ENCODE measurements around the gene HOPX.
"Not testable (repeated sequence)": the region's sequence is repeated elsewhere in the genome, so short reads cannot be mapped to it uniquely, and the experiment has no call there.

Gene HOPX

GRCh38 chr4:56637154-56637553 lies 43.9 kb downstream of the HOPX start:
- no peaks in the 10 kb centered on the region for H3K27me3 ChIP-seq (replicated peaks; ENCODE audit: insufficient read depth, low read length)
- H3K9me3 ChIP-seq (replicated peaks; ENCODE audit: insufficient read depth, low read length) = no peaks in the 10 kb centered on the region
- H4K20me1 ChIP-seq (ENCODE audit: insufficient read depth, low read length) = no peaks in the 10 kb centered on the region
- no peak overlapping the region for H3K9ac ChIP-seq (ENCODE audit: low read length)
- H3K4me2 ChIP-seq (ENCODE audit: low read depth, low read length) = no peak overlapping the region
- no peaks in the 10 kb centered on the region for H3K4me1 ChIP-seq (ENCODE audit: low read length)
- H3K36me3 ChIP-seq (replicated peaks; ENCODE audit: insufficient read depth, low read length) = no peaks in the 10 kb centered on the region
- DNase-seq = no peak
- no peak overlapping the region for H3K4me3 ChIP-seq (ENCODE audit: low read length)
- no peaks in the 10 kb centered on the region for H3K79me2 ChIP-seq (ENCODE audit: low read length)
- no peak overlapping the region for H2AFZ ChIP-seq (ENCODE audit: low read length)
- no peak for TF ChIP-seq EZH2phosphoT487 (IDR thresholded peaks at IDR 0.05; ENCODE audit: low read length)
- no peak for TF ChIP-seq EZH2 (optimal IDR thresholded peaks at IDR 0.05; ENCODE audit: low read depth, low read length)
- no peak for TF ChIP-seq CTCF (IDR thresholded peaks at IDR 0.05; ENCODE audit: low read length)
- H3K9me2 ChIP-seq (replicated peaks; ENCODE audit: insufficient read depth, low read length) = no peaks in the 10 kb centered on the region
- H3F3A ChIP-seq (ENCODE audit: insufficient read depth, low read length) = no peaks in the 10 kb centered on the region
- no peak overlapping the region for H3K27ac ChIP-seq (ENCODE audit: low read length)

GRCh38 chr4:56634954-56635353 lies 46.1 kb downstream of the HOPX start:
- not testable (repeated sequence) for H4K20me1 ChIP-seq (ENCODE audit: insufficient read depth, low read length); H3K9ac ChIP-seq (ENCODE audit: low read length); H3K79me2 ChIP-seq (ENCODE audit: low read length); H3K4me1 ChIP-seq (ENCODE audit: low read length); H3F3A ChIP-seq (ENCODE audit: insufficient read depth, low read length); H3K9me3 ChIP-seq (replicated peaks; ENCODE audit: insufficient read depth, low read length); H3K27ac ChIP-seq (ENCODE audit: low read length); H3K27me3 ChIP-seq (replicated peaks; ENCODE audit: insufficient read depth, low read length); H3K36me3 ChIP-seq (replicated peaks; ENCODE audit: insufficient read depth, low read length); H2AFZ ChIP-seq (ENCODE audit: low read length); H3K9me2 ChIP-seq (replicated peaks; ENCODE audit: insufficient read depth, low read length); H3K4me2 ChIP-seq (ENCODE audit: low read depth, low read length); DNase-seq; H3K4me3 ChIP-seq (ENCODE audit: low read length)

GRCh38 chr4:56633486-56633885 lies 47.6 kb downstream of the HOPX start:
- no peak overlapping the region for H3K4me2 ChIP-seq (ENCODE audit: low read depth, low read length)
- no peaks in the 10 kb centered on the region for H3K36me3 ChIP-seq (replicated peaks; ENCODE audit: insufficient read depth, low read length)
- no peak overlapping the region for H3K27ac ChIP-seq (ENCODE audit: low read length)
- H3K9me2 ChIP-seq (replicated peaks; ENCODE audit: insufficient read depth, low read length) = no peaks in the 10 kb centered on the region
- H3K79me2 ChIP-seq (ENCODE audit: low read length) = no peaks in the 10 kb centered on the region
- H2AFZ ChIP-seq (ENCODE audit: low read length) = no peak overlapping the region
- no peaks in the 10 kb centered on the region for H4K20me1 ChIP-seq (ENCODE audit: insufficient read depth, low read length)
- no peaks in the 10 kb centered on the region for H3K27me3 ChIP-seq (replicated peaks; ENCODE audit: insufficient read depth, low read length)
- no peaks in the 10 kb centered on the region for H3K4me1 ChIP-seq (ENCODE audit: low read length)
- DNase-seq = no peak
- H3K4me3 ChIP-seq (ENCODE audit: low read length) = no peak overlapping the region
- no peak overlapping the region for H3K9ac ChIP-seq (ENCODE audit: low read length)
- no peaks in the 10 kb centered on the region for H3K9me3 ChIP-seq (replicated peaks; ENCODE audit: insufficient read depth, low read length)
- H3F3A ChIP-seq (ENCODE audit: insufficient read depth, low read length) = no peaks in the 10 kb centered on the region
- TF ChIP-seq CTCF (IDR thresholded peaks at IDR 0.05; ENCODE audit: low read length) = no peak
- no peak for TF ChIP-seq EZH2phosphoT487 (IDR thresholded peaks at IDR 0.05; ENCODE audit: low read length)
- TF ChIP-seq EZH2 (optimal IDR thresholded peaks at IDR 0.05; ENCODE audit: low read depth, low read length) = no peak

GRCh38 chr4:56630876-56631666 lies 50.0 kb downstream of the HOPX start:
- no peak for TF ChIP-seq CTCF (IDR thresholded peaks at IDR 0.05; ENCODE audit: low read length)
- no peak for TF ChIP-seq EZH2phosphoT487 (IDR thresholded peaks at IDR 0.05; ENCODE audit: low read length)
- TF ChIP-seq EZH2 (optimal IDR thresholded peaks at IDR 0.05; ENCODE audit: low read depth, low read length) = no peak
- Histone ChIP-seq H3K9ac (ENCODE audit: low read length) (no peak overlapping the region), H3K4me2 (ENCODE audit: low read depth, low read length) (no peak overlapping the region), H3K27me3 (replicated peaks; ENCODE audit: insufficient read depth, low read length) (no peaks in the 10 kb centered on the region), H3K79me2 (ENCODE audit: low read length) (no peaks in the 10 kb centered on the region), H2AFZ (ENCODE audit: low read length) (no peak overlapping the region), H3K9me2 (replicated peaks; ENCODE audit: insufficient read depth, low read length) (no peaks in the 10 kb centered on the region), H3F3A (ENCODE audit: insufficient read depth, low read length) (no peaks in the 10 kb centered on the region), H3K4me3 (ENCODE audit: low read length) (no peak overlapping the region), H4K20me1 (ENCODE audit: insufficient read depth, low read length) (no peaks in the 10 kb centered on the region), H3K36me3 (replicated peaks; ENCODE audit: insufficient read depth, low read length) (no peaks in the 10 kb centered on the region), H3K4me1 (ENCODE audit: low read length) (no peaks in the 10 kb centered on the region), H3K27ac (ENCODE audit: low read length) (no peak overlapping the region), H3K9me3 (replicated peaks; ENCODE audit: insufficient read depth, low read length) (no peaks in the 10 kb centered on the region)
- no peak for DNase-seq
